Tibial artery (tissue), 4 donors: Measurements from ENCODE around the gene CBY2.

Source experiments
- DNase-seq, 2 donors: peaks; one replicate each; pipeline ENCODE4 v3.0.0-alpha.2; 2019
- H3K27ac ChIP-seq, 2 donors: fragments of 200-600 bp; sonication (generic) in 1 of 2; 1 replicate in 1 of 2; 2 replicates in 1 of 2; pipeline ENCODE4 v1.5.1; 2018 to 2019; ENCODE audit warnings: mild to moderate bottlenecking in 1 of 2
- H3K27me3 ChIP-seq, 2 donors: fragments of 200-600 bp; sonication (generic) in 1 of 2; one replicate each; pipeline versions ENCODE4 v1.5.1 to v1.6.0; 2016 to 2019
- H3K36me3 ChIP-seq, 3 donors: fragments of 200-600 bp; sonication (generic) in 2 of 3; one replicate each; pipeline ENCODE4 v1.5.1; 2016 to 2019; ENCODE audit warnings: mild to moderate bottlenecking in 2 of 3
- H3K4me1 ChIP-seq, 4 donors: fragments of 200-600 bp; sonication (generic) in 2 of 4; 1 replicate in 3 of 4; 2 replicates in 1 of 4; pipeline ENCODE4 v1.5.1; 2016 to 2019
- H3K4me3 ChIP-seq, 2 donors: fragments of 200-600 bp; sonication (generic) in 1 of 2; 1 replicate in 1 of 2; 2 replicates in 1 of 2; pipeline ENCODE4 v1.5.1; 2018 to 2019; ENCODE audit warnings: mild to moderate bottlenecking in 2 of 2
- H3K9me3 ChIP-seq, 3 donors: fragments of 200-600 bp; sonication (generic) in 1 of 3; one replicate each; pipeline ENCODE4 v1.5.1; 2016 to 2019
- intact Hi-C: fragments of 100-400 bp; cut with DNase I; formaldehyde crosslinking; loops from one replicate; pipeline ENCODE4 v1.15.0; 2023; ENCODE audit warnings: low total_unique reads
- TF ChIP-seq, protein P1 (sequence below), 2 experiments: fragments of 200-600 bp in 1 of 2; fragments of 450-650 bp in 1 of 2; IDR thresholded peaks; one replicate each; pipeline ENCODE4 v1.5.1; 2017 to 2019; ENCODE audit warnings: antibody characterized with exemption in 2 of 2, mild to moderate bottlenecking in 1 of 2, moderate library complexity in 1 of 2

The CBY2 gene

DNA sequence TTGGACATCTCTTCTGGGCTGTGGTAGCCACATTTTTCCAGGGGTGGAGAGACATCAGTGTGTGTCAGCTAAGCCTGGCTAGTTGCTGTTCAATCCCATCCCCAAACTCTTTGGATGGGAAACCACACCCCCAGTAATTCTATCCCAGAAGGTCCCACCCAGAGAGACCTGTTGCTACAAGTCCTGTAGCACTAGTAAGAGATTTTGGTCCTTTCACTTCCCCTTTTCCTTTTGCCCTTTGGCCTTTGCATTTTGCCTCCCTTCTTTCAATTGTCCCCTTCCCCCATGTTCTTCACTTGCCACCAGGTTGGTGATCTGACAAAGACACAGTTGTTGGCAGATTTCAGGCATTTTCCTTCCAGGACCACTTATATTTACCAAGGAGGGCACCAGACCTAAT, 3.8 kb downstream of the CBY2 start:
- Histone ChIP-seq H3K4me1 (no peaks in the 10 kb centered on the region), H3K27ac (no peak overlapping the region), H3K4me3 (no peak overlapping the region), H3K9me3 (no peaks in the 10 kb centered on the region), H3K27me3 (no peaks in the 10 kb centered on the region), H3K36me3 (no peaks in the 10 kb centered on the region)
- TF ChIP-seq, protein P1, sequence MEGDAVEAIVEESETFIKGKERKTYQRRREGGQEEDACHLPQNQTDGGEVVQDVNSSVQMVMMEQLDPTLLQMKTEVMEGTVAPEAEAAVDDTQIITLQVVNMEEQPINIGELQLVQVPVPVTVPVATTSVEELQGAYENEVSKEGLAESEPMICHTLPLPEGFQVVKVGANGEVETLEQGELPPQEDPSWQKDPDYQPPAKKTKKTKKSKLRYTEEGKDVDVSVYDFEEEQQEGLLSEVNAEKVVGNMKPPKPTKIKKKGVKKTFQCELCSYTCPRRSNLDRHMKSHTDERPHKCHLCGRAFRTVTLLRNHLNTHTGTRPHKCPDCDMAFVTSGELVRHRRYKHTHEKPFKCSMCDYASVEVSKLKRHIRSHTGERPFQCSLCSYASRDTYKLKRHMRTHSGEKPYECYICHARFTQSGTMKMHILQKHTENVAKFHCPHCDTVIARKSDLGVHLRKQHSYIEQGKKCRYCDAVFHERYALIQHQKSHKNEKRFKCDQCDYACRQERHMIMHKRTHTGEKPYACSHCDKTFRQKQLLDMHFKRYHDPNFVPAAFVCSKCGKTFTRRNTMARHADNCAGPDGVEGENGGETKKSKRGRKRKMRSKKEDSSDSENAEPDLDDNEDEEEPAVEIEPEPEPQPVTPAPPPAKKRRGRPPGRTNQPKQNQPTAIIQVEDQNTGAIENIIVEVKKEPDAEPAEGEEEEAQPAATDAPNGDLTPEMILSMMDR (IDR thresholded peaks at IDR 0.05), result no peak
- intact Hi-C loops, result no loop called here
- no peak for DNase-seq

DNA sequence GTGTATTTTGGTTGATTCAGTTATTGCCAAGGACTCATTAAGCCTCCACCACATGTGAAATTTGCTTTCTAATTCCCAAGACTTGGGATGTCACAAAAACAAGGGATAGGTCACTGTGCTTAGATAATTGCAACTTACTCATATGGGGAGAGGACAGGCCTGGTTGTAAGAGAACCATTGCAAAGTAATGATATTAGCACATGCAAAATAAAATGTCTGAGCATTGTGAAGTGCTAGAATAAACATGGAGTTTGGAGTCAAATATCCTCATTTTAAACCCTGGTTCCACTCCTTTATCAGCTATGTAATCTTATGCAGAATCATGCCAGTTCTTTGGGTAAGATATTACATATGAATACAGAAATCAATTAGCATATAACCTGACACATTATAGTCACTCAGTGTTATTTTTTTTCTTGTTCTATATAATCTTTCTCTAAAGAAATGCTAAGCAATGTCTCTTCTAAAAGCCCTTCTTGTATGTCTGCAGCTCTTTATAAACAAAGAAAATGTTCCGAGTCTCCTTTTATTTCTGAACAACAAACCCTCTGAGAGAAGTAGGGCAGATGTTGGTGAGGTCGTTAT, 5.5 kb downstream of the CBY2 start:
- Histone ChIP-seq H3K27ac (no peak overlapping the region), H3K9me3 (no peaks in the 10 kb centered on the region), H3K27me3 (no peaks in the 10 kb centered on the region), H3K4me3 (no peak overlapping the region), H3K4me1 (no peaks in the 10 kb centered on the region), H3K36me3 (no peaks in the 10 kb centered on the region)
- TF ChIP-seq, protein P1 (IDR thresholded peaks at IDR 0.05), result no peak
- no peak for DNase-seq
- intact Hi-C loops, result no loop called here

DNA sequence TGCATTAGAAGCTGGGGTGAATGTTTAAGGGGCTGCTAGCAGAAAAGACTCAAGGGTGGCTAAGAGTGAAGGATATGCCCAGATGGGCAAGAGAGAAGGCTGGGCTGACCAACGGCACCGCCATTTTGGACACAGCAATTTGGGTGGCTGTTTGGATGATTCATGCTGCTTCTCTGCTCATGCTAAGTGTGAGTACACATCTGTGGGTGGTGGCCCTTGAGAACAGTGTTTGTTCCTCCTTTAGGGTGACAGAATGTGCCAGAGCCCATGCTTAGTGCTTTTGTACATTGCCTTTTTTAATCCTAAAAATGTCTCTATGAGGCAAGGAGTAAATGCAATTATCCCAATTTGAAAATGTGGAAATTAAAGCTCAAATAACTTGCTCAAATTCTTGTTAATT, 9.8 kb downstream of the CBY2 start:
- TF ChIP-seq, protein P1 (IDR thresholded peaks at IDR 0.05), result no peak
- Histone ChIP-seq H3K36me3 (no peaks in the 10 kb centered on the region), H3K27ac (no peak overlapping the region), H3K4me1 (no peaks in the 10 kb centered on the region), H3K9me3 (no peaks in the 10 kb centered on the region), H3K4me3 (no peak overlapping the region), H3K27me3 (no peaks in the 10 kb centered on the region)
- intact Hi-C loops, result no loop called here
- DNase-seq, result no peak

DNA sequence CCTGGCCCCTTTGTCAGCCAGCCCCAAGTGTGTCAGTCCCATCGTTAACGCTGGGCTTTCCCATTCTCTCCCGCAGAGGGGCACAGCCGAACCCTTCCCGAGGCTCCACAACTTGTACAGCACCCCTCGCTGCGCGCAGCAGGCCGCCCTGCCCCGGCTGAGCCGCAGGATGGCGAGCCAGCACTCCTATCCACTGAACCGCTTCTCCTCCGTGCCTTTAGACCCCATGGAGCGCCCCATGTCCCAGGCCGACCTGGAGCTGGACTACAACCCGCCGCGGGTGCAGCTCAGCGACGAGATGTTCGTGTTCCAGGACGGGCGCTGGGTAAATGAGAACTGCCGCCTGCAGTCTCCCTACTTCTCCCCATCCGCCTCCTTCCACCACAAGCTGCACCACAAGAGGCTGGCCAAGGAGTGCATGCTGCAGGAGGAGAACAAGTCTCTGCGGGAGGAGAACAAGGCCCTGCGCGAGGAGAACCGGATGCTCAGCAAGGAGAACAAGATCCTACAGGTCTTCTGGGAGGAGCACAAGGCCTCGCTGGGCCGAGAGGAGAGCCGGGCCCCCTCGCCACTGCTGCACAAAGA, 11.1 kb downstream of the CBY2 start:
- Histone ChIP-seq H3K4me3 (no peak overlapping the region), H3K9me3 (no peaks in the 10 kb centered on the region), H3K27me3 (no peaks in the 10 kb centered on the region), H3K36me3 (no peaks in the 10 kb centered on the region), H3K27ac (no peak overlapping the region), H3K4me1 (no peaks in the 10 kb centered on the region)
- DNase-seq, result no peak
- intact Hi-C loops, result no loop called here
- TF ChIP-seq, protein P1 (IDR thresholded peaks at IDR 0.05), result no peak

DNA sequence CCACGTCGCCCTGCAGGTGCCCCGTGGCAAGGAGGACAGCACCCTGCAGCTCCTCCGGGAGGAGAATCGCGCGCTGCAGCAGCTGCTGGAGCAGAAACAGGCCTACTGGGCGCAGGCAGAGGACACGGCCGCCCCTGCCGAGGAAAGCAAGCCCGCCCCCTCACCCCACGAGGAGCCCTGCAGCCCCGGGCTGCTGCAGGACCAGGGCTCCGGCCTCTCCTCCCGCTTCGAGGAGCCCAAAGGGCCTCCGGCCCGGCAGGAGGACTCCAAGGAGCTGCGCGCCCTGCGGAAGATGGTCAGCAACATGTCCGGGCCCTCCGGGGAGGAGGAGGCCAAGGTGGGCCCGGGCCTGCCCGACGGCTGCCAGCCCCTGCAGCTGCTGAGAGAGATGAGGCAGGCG, 11.6 kb downstream of the CBY2 start:
- H3K36me3 ChIP-seq, result no peaks in the 10 kb centered on the region
- TF ChIP-seq, protein P1 (IDR thresholded peaks at IDR 0.05), result no peak
- no peak for DNase-seq
- intact Hi-C loops, result no loop called here
- H3K9me3 ChIP-seq, result no peaks in the 10 kb centered on the region
- H3K4me1 ChIP-seq, result no peaks in the 10 kb centered on the region
- H3K27ac ChIP-seq, result no peak overlapping the region
- no peak overlapping the region for H3K4me3 ChIP-seq
- no peaks in the 10 kb centered on the region for H3K27me3 ChIP-seq

DNA sequence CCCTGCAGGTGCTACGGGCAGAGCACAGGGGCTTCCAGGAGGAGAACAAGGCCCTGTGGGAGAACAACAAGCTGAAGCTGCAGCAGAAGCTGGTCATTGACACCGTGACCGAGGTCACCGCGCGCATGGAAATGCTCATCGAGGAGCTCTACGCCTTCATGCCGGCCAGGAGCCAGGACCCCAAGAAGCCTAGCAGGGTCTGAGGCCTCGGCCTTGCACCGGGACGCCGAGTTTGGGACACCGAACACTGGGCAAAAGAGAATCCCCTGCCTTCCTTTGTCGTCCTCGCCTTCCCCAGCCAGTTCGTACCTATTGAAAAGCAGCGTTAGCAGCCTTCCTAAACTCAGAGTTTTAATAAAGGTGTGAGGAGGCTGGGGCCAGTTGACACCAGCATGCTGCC, 12.1 kb downstream of the CBY2 start:
- no peak for DNase-seq
- Histone ChIP-seq H3K27me3 (no peaks in the 10 kb centered on the region), H3K4me3 (no peak overlapping the region), H3K36me3 (no peaks in the 10 kb centered on the region), H3K4me1 (no peaks in the 10 kb centered on the region), H3K9me3 (no peaks in the 10 kb centered on the region), H3K27ac (no peak overlapping the region)
- TF ChIP-seq, protein P1 (IDR thresholded peaks at IDR 0.05), result no peak
- intact Hi-C loops, result no loop called here
